ENCODE data around the gene ZC3H12C. TPM values are rescaled to one million over a fixed set of nuclear protein-coding genes. Genes with fewer than 3 reads are reported as not detected.

Gene ZC3H12C
- total and polyA plus RNA-seq, 2 of the 4 experiments (the other 2 are of a cell fraction), result 4.2 to 15.8 TPM

GRCh38 chr11:110070176-110070575 lies 23.0 kb upstream of the ZC3H12C start:
- Histone ChIP-seq H2BK20ac (ENCODE audit: low read depth, low read length) (peak overlapping the region; percentile 74), H3K9me3 (ENCODE audit: control insufficient read depth, insufficient read depth, low read length) (no peaks in the 10 kb centered on the region), H3K4ac (ENCODE audit: low read depth, low read length) (peak overlapping the region; percentile 42), H3K9ac (ENCODE audit: low read depth, low read length) (no peak overlapping the region), H3K56ac (ENCODE audit: extremely low read depth, insufficient read depth, low read length) (no peak overlapping the region), H2AK5ac (ENCODE audit: low read depth, low read length) (peak overlapping the region; percentile 95), H3K27me3 (ENCODE audit: control insufficient read depth, insufficient read depth, low read length) (no peaks in the 10 kb centered on the region), H3K4me2 (ENCODE audit: low read depth, low read length) (no peak overlapping the region), H4K8ac (ENCODE audit: low read depth in 2 of 2, low read length in 2 of 2) (peak overlapping the region in 1 of 2 experiments; percentile 53; a peak in 1 of 4 replicates), H2AFZ (replicated peaks; ENCODE audit: low read length, poor library complexity) (peak overlapping the region; percentile 39), H3K18ac (ENCODE audit: low read depth, low read length) (peak overlapping the region; percentile 24; the same call in 1 of the 2 replicates), H3K4me3 (ENCODE audit: insufficient read depth, low read depth, low read length) (no peak overlapping the region), H3K23ac (ENCODE audit: low read depth, low read length) (peak overlapping the region; percentile 29; the same call in 1 of the 2 replicates), H2AK9ac (replicated peaks; ENCODE audit: low read depth, low read length, poor library complexity) (no peak overlapping the region), H2BK5ac (ENCODE audit: low read depth, low read length, poor library complexity, severe bottlenecking) (no peak overlapping the region), H3K9me1 (ENCODE audit: insufficient read depth, low read length) (peaks cover 6% of the 10 kb centered on the region), H3K14ac (replicated peaks; ENCODE audit: low read depth, low read length) (peak overlapping the region; percentile 19; the same call in 1 of the 2 replicates), H4K20me1 (ENCODE audit: insufficient read depth, low read length) (no peaks in the 10 kb centered on the region), H3K4me1 (ENCODE audit: control insufficient read depth, insufficient read depth, low read length) (peaks cover 10% of the 10 kb centered on the region), H3K27ac (ENCODE audit: insufficient read depth, low read length) (no peak overlapping the region), H3K36me3 (ENCODE audit: control insufficient read depth, insufficient read depth, low read length) (no peaks in the 10 kb centered on the region), H4K5ac (ENCODE audit: low read depth, low read length) (no peak overlapping the region), H4K91ac (ENCODE audit: insufficient read depth, low read depth, low read length) (no peak overlapping the region), H2BK15ac (ENCODE audit: low read depth, low read length) (peak overlapping the region; percentile 81; the same call in 1 of the 3 replicates), H2BK120ac (ENCODE audit: low read depth, low read length) (peak overlapping the region; percentile 36; the same call in 1 of the 2 replicates), H3K79me1 (ENCODE audit: low read depth in 1 of 2, low read length in 2 of 2) (peaks cover 0 to 4% of the 10 kb centered on the region in 2 experiments; a peak in 1 of 4 replicates)
- BruUV-seq (replicated peaks), result no TSS peak
- dilution Hi-C loops (cut with HindIII; ENCODE audit: low sequenced_read_pairs, unreplicated experiment), result no loop called here
- DNase-seq, result no peak
- CTCF ChIA-PET, result interaction anchor here (0.6 to 1.2 kb wide), 2 partner anchors 13 to 216 kb away, joined by 4 to 7 read pairs; no protein-coding TSS in a partner anchor
- TF ChIP-seq SMC3 (IDR thresholded peaks at IDR 0.05; ENCODE audit: low read depth, low read length), result no peak
- TF ChIP-seq MXI1 (IDR thresholded peaks at IDR 0.05; ENCODE audit: borderline replicate concordance, low read depth, low read length), result no peak
- no peak for TF ChIP-seq USF2 (IDR thresholded peaks at IDR 0.05; ENCODE audit: low read depth, low read length)
- in situ Hi-C loops (cut with MboI; ENCODE audit: low sequenced_read_pairs), result no loop called here
- WGBS, 2 experiments (ENCODE audit: extremely low coverage in 2 of 2, insufficient read length in 1 of 2), result 100% methylated on average over 1 of the region's 3 CpGs; no CpG with 5 or more reads in 1 of the 2 experiments
- no peak for ATAC-seq (ENCODE audit: low read depth)
- intact Hi-C loops (cut with micrococcal nuclease), result loop anchor here (1.0 kb wide), 1 partner anchor 22 kb away; no protein-coding TSS in a partner anchor
- POLR2A ChIA-PET (ENCODE audit: unreplicated experiment), result no interaction called here

Data from IMR-90 (cell line).